ENCODE data around the gene RABL2B. TPM values are rescaled to one million over a fixed set of nuclear protein-coding genes. Genes with fewer than 3 reads are reported as not detected.
"Not testable (repeated sequence)": the region's sequence is repeated elsewhere in the genome, so short reads cannot be mapped to it uniquely, and the experiment has no call there.

RABL2B gene
- total RNA-seq, 6 experiments from 2014 or later, result 14.8 to 18.9 (median 17.4) TPM

GRCh38 chr22:50756949-50757491 is 26.4 kb downstream of the RABL2B start:
- H3K9me3 Mint-ChIP-seq; H3K36me3 Mint-ChIP-seq (ENCODE audit: low read depth); H3K27me3 Mint-ChIP-seq (ENCODE audit: insufficient read depth): not testable (repeated sequence)
- Mint-ChIP-seq H3K4me1 (ENCODE audit: low read depth) (peaks cover 13% of the 10 kb centered on the region), H3K27ac (peak overlapping the region; percentile 67), H3K4me3 (peak overlapping the region; percentile 93)
- DNase-seq, result peak; percentile 41
- peak; percentile 70 for TF ChIP-seq CTCF (IDR thresholded peaks at IDR 0.05)

- peaks cover 13% of the 10 kb centered on the region for H3K4me1 Mint-ChIP-seq (ENCODE audit: low read depth)
- H3K27me3 Mint-ChIP-seq (ENCODE audit: insufficient read depth); H3K9me3 Mint-ChIP-seq; H3K36me3 Mint-ChIP-seq (ENCODE audit: low read depth); DNase-seq; H3K27ac Mint-ChIP-seq: not testable (repeated sequence)
- H3K4me3 Mint-ChIP-seq, result peak overlapping the region; percentile 93
These were observed 27.0 kb downstream of the RABL2B start for GRCh38 chr22:50756406-50756805.

GRCh38 chr22:50755251-50755650 is 28.2 kb downstream of the RABL2B start:
- peaks cover 11% of the 10 kb centered on the region for H3K4me1 Mint-ChIP-seq (ENCODE audit: low read depth)
- not testable (repeated sequence) for H3K36me3 Mint-ChIP-seq (ENCODE audit: low read depth); H3K27ac Mint-ChIP-seq; H3K9me3 Mint-ChIP-seq; H3K4me3 Mint-ChIP-seq; DNase-seq; H3K27me3 Mint-ChIP-seq (ENCODE audit: insufficient read depth)

GRCh38 chr22:50749302-50750074 is 33.9 kb downstream of the RABL2B start:
- not testable (repeated sequence) for H3K9me3 Mint-ChIP-seq; H3K4me1 Mint-ChIP-seq (ENCODE audit: low read depth); H3K36me3 Mint-ChIP-seq (ENCODE audit: low read depth); DNase-seq; H3K27ac Mint-ChIP-seq; H3K4me3 Mint-ChIP-seq
- H3K27me3 Mint-ChIP-seq (ENCODE audit: insufficient read depth), result peaks cover 13% of the 10 kb centered on the region

- not testable (repeated sequence) for H3K4me3 Mint-ChIP-seq; H3K4me1 Mint-ChIP-seq (ENCODE audit: low read depth); DNase-seq; H3K27ac Mint-ChIP-seq; H3K9me3 Mint-ChIP-seq; H3K36me3 Mint-ChIP-seq (ENCODE audit: low read depth)
- H3K27me3 Mint-ChIP-seq (ENCODE audit: insufficient read depth), result peaks cover 11% of the 10 kb centered on the region
These were observed 34.8 kb downstream of the RABL2B start for GRCh38 chr22:50748630-50749029.

- not testable (repeated sequence) for H3K4me1 Mint-ChIP-seq (ENCODE audit: low read depth); H3K27ac Mint-ChIP-seq; DNase-seq; H3K27me3 Mint-ChIP-seq (ENCODE audit: insufficient read depth); H3K36me3 Mint-ChIP-seq (ENCODE audit: low read depth); H3K4me3 Mint-ChIP-seq; H3K9me3 Mint-ChIP-seq
These were observed 35.9 kb downstream of the RABL2B start for GRCh38 chr22:50747521-50747920.

GRCh38 chr22:50744424-50744823 is 39.0 kb downstream of the RABL2B start:
- H3K4me3 Mint-ChIP-seq; DNase-seq; H3K27ac Mint-ChIP-seq; H3K36me3 Mint-ChIP-seq (ENCODE audit: low read depth); H3K9me3 Mint-ChIP-seq; H3K4me1 Mint-ChIP-seq (ENCODE audit: low read depth): not testable (repeated sequence)
- H3K27me3 Mint-ChIP-seq (ENCODE audit: insufficient read depth), result peaks cover 15% of the 10 kb centered on the region

GRCh38 chr22:50740714-50741113 is 42.7 kb downstream of the RABL2B start:
- H3K27me3 Mint-ChIP-seq (ENCODE audit: insufficient read depth), result peaks cover 30% of the 10 kb centered on the region
- not testable (repeated sequence) for H3K27ac Mint-ChIP-seq; H3K9me3 Mint-ChIP-seq; H3K4me3 Mint-ChIP-seq; DNase-seq; H3K36me3 Mint-ChIP-seq (ENCODE audit: low read depth); H3K4me1 Mint-ChIP-seq (ENCODE audit: low read depth)

GRCh38 chr22:50739894-50740293 is 43.5 kb downstream of the RABL2B start:
- no peak for DNase-seq
- Mint-ChIP-seq H3K4me1 (ENCODE audit: low read depth) (no peaks in the 10 kb centered on the region), H3K27ac (no peak overlapping the region), H3K36me3 (ENCODE audit: low read depth) (no peaks in the 10 kb centered on the region), H3K27me3 (ENCODE audit: insufficient read depth) (peaks cover 31% of the 10 kb centered on the region), H3K9me3 (no peaks in the 10 kb centered on the region), H3K4me3 (no peak overlapping the region)
- TF ChIP-seq CTCF (IDR thresholded peaks at IDR 0.05), result no peak
